NCI-H1092 (cell line): ENCODE measurements around the gene WDR13.
"Not testable (repeated sequence)": the region's sequence is repeated elsewhere in the genome, so short reads cannot be mapped to it uniquely, and the experiment has no call there.

Experiments used
- DNase-seq: peaks from one replicate; lab custom pipeline; 2025; lab: John Stamatoyannopoulos, UW

Gene WDR13

DNA sequence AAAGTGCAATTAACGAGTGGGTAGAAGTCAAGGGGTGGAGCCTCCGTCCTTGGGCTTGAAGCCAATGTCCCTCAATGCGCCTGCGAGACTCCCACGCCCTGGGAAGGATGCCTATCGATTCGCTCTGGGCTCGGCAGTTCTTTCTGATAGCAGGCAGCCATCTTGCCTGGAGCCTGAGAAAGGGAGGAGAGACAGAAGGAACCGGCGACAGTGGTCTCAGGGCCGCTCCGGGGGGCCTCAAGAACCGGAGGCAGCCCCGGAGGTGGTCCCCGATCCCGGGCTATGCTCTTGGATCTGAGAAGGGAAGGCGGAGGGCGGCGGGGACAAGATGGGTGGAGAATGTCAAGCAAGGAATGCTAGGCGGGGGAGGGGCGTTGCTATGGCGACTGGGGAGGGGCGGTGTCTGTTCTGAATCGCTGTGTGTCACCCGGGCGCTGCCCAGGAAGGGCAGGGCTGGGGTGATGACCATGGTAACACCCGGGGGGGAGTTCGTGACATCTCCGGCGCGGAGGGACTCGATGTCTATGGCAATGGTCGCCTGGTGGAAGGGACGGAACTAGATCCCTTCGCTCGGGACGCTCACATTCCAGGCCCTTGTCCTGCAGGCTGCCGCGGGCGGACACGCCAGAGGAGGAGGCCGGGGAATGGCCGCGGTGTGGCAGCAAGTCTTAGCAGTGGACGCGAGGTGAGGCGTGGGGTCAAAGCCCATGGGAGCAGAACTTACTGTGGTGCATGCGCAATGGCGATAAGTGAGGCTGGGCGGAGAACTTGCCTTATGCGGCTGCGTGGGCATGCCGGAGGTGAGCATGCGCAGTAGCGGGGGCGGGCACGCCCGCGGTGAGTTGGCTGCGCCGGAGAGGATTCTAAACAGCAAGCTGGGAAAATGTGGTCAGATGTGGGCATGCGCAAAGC is at the start of gene WDR13:
Gene WDR13 (plus strand): TSS at position 140 of the 912 bp plus-strand sequence. CDS start 505 bp downstream, at position 645.
- peak; percentile 92 for DNase-seq

GRCh38 chrX:48548871-48549270 is 48.4 kb upstream of the WDR13 start:
- DNase-seq: no peak

- not testable (repeated sequence) for DNase-seq
Observed at GRCh38 chrX:48555731-48556325, 41.5 kb upstream of the WDR13 start.

GRCh38 chrX:48558271-48558670 is 39.0 kb upstream of the WDR13 start:
- no peak for DNase-seq

DNA sequence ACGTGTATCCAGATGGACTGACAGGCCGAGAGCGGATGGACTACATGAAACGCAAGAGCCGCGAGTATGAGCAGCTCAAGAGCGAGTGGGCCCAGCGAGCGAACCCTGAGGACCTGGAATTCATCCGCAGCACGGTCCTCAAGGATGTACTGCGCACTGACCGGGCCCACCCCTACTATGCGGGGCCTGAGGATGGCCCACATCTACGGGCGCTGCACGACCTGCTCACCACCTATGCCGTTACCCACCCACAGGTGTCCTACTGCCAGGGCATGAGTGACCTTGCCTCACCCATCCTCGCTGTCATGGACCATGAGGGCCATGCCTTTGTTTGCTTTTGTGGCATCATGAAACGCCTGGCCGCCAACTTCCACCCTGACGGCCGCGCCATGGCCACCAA is 37.7 kb upstream of the WDR13 start:
- DNase-seq: no peak

DNA sequence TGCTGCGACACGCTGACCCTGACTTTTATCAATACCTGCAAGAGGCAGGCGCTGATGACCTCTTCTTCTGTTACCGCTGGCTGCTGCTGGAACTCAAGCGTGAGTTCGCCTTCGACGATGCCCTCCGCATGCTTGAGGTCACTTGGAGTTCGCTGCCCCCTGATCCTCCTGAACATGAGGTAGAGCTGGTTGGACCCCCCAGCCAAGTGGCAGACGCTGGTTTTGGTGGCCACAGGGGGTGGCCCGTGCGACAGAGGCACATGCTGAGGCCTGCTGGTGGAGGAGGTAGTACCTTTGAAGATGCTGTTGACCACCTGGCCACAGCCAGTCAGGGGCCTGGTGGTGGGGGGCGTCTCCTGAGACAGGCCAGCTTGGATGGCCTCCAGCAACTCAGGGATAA is 37.2 kb upstream of the WDR13 start:
- no peak for DNase-seq

GRCh38 chrX:48560681-48561080 is 36.6 kb upstream of the WDR13 start:
- no peak for DNase-seq

GRCh38 chrX:48569958-48570357 is 27.3 kb upstream of the WDR13 start:
- DNase-seq: no peak

DNA sequence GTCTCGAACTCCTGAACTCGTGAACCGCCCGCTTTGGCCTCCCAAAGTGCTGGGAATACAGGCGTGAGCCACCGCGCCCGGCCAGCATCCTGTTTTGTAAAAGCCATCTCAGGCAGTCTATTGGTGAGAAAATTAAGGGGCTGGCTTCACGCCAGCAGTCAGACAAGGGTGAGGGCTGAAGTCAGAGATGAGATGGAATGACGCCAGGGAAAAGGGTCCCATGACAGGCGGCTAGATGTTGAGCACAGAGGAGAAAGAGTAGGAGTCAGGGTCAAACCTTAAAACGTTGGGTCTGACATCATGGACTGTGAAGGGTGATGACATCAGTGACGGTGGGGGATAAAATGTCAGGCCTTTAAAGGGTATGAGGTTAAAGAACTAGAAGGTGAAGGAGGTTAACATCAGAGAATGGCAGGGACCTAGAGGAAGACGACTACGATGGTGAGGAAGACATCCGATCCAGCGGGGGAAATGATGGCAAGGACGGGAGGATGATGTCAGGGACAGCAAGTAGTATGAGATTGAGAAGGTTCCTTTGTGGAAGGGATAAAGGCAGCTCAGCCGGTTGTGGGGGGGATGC is 23.5 kb upstream of the WDR13 start:
- DNase-seq: no peak

- DNase-seq: peak; percentile 95
Observed at GRCh38 chrX:48574270-48575266, 22.7 kb upstream of the WDR13 start, which contains the start of gene RBM3. TSS of gene RBM3 (plus strand) at chrX:48574484. CDS start at chrX:48575181, 697 bp downstream.

- no peak for DNase-seq
Observed at GRCh38 chrX:48575642-48576041, 21.6 kb upstream of the WDR13 start.

DNA sequence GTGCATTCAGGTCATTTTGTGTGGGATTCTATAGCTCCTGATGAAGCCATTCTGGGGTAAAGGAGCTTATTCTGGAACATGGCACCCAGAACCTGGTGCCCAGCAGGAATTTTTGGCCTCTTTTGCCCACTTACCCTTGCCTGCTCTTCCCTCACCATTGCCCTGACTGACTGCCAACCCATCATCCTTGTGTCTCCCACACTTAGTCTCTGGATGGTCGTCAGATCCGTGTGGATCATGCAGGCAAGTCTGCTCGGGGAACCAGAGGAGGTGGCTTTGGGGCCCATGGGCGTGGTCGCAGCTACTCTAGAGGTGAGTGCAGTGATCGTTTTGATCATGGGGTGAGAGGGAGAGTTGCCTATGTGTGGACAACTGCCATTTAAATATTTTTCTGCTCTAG is 21.2 kb upstream of the WDR13 start:
- no peak for DNase-seq

GRCh38 chrX:48578661-48579128 is 18.6 kb upstream of the WDR13 start:
- DNase-seq: no peak

GRCh38 chrX:48579259-48579658 is 18.0 kb upstream of the WDR13 start:
- DNase-seq: no peak

GRCh38 chrX:48580662-48581061 is 16.6 kb upstream of the WDR13 start:
- no peak for DNase-seq

- DNase-seq: no peak
Observed at GRCh38 chrX:48584698-48585097, 12.6 kb upstream of the WDR13 start.

GRCh38 chrX:48589482-48590162 is 7.7 kb upstream of the WDR13 start:
- peak; percentile 5 for DNase-seq

DNA sequence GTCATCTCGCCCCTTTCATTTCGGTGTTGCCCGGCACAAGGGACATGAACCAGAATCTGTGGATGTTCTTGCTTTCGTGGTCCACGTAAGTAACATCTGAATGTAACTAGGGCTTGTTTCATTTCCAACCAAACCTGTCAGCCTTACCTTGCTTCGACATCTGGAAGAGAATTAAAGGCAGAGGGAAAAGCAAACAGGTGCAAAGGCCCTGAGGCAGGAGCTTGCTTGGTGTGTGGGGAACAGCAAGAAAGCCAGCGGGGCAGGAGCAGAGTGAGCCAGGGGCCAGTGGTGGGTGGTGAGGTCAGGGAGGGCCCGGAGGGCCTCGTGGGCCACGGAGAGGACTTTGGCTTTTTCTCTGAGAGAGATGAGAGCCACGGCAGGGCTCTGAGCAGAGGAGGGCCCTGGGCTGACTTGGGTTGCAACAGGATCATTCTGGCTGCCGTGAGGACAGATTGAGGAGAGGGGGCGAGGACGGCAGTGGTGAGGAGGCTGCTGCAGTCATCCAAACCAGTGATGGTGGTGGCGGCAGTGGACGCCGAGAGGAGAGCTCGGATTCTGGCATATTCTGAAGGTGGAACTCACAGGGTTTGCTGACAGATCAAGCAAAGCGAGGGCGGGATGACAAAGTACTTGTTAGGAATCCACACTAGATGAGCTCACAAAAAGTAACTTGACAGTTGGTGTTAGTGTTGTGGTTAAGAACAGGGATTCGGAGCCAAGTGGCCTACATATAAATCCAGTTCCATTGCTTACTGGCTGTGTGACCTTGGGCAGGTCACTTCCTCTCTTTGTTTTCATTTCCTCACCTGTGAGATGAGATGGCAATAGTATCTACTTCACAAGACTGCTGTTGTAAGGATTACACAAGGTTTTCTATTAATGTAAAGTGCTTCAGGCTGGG is 6.8 kb upstream of the WDR13 start:
- DNase-seq: no peak

GRCh38 chrX:48591255-48591791 is 6.0 kb upstream of the WDR13 start:
- no peak for DNase-seq

DNA sequence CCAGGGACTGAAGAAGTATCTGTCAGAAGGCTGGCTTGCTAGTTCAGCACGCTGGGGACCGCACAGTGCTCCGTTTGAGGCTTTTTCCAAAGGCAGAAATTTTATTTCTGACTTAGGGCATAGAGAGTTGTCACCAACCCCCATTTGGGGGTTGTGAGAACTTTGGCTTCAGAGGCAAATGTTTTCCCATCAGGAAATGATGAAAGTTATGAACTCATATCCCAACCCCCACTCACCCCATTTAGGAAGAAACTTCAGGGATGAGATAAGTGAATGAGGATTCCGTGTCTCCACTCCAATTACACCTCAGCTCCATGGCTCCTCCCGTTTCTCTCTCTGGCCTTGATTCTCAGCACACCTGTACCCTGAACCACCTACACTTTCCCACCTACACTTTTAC is 4.3 kb upstream of the WDR13 start:
- no peak for DNase-seq
